Kidney epithelial cell (primary cell): ENCODE data around the gene PRPF6. TPM values are rescaled to one million over a fixed set of nuclear protein-coding genes. Genes with fewer than 3 reads are reported as not detected.

Source experiments
- DNase-seq: peaks from one replicate; pipeline ENCODE4 v3.0.0-alpha.2; 2010; ENCODE audit warnings: low read depth
- H3K27me3 ChIP-seq: 2 replicates; pipeline ENCODE4 v1.6.0; 2011; ENCODE audit warnings: low read length; ENCODE audit not compliant: control insufficient read depth, insufficient read depth
- H3K36me3 ChIP-seq: 2 replicates; pipeline ENCODE4 v1.5.1; 2011; ENCODE audit warnings: low read length; ENCODE audit not compliant: control insufficient read depth, insufficient read depth
- H3K4me3 ChIP-seq: 2 replicates; pipeline ENCODE4 v1.5.1; 2011; ENCODE audit warnings: low read depth, mild to moderate bottlenecking, control low read depth, low read length
- total RNA-seq: library from RNA; depleted of rRNA; stranded (reverse); fragments of >200 nt; gene quantifications from 2 replicates; pipeline ENCODE4 v1.2.3, GENCODE V29; 2015
- TF ChIP-seq, protein P1 (sequence below): IDR thresholded peaks from 2 replicates; pipeline ENCODE4 v1.5.1; 2011; ENCODE audit warnings: mild to moderate bottlenecking, moderate library complexity, low read length, control low read depth, inconsistent platforms; ENCODE audit not compliant: insufficient read depth, poor library complexity, severe bottlenecking

The PRPF6 gene
- total RNA-seq, 1 donor from 2014 or later, result 78.5 TPM

DNA sequence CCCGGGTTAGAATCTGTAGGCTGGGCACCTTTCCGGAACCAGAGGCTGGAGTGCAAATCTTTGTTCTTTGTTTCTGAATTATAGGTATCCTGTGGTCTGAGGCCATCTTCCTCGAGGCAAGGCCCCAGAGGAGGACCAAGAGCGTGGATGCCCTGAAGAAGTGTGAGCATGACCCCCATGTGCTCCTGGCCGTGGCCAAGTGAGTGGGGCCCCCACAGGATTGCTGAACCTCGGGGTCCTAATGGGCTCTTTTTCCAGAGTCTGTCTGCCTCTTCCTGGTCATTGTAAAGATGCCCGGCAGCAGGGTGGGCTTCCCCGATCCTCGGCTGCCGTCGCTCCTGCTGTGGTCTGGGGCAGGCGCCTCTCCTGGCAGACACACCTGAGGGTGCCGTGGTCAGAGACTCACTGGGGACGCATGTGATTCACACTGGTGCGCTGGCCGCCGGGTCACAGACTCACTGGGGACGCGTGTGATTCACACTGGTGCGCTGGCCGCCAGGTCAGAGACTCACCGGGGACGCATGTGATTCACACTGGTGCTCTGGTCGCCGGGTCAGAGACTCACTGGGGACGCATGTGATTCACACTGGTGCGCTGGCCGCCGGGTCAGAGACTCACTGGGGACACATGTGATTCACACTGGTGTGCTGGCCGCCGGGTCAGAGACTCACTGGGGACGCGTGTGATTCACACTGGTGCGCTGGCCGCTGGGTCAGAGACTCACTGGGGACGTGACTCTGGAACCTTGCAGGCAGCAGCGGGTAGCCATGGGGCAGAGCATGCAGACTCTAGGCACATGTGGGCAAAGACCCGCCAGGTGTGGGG is 48.6 kb downstream of the PRPF6 start:
- no peak overlapping the region for H3K4me3 ChIP-seq
- DNase-seq, result no peak
- H3K27me3 ChIP-seq, result no peaks in the 10 kb centered on the region
- peaks cover 4% of the 10 kb centered on the region for H3K36me3 ChIP-seq
- TF ChIP-seq, protein P1, sequence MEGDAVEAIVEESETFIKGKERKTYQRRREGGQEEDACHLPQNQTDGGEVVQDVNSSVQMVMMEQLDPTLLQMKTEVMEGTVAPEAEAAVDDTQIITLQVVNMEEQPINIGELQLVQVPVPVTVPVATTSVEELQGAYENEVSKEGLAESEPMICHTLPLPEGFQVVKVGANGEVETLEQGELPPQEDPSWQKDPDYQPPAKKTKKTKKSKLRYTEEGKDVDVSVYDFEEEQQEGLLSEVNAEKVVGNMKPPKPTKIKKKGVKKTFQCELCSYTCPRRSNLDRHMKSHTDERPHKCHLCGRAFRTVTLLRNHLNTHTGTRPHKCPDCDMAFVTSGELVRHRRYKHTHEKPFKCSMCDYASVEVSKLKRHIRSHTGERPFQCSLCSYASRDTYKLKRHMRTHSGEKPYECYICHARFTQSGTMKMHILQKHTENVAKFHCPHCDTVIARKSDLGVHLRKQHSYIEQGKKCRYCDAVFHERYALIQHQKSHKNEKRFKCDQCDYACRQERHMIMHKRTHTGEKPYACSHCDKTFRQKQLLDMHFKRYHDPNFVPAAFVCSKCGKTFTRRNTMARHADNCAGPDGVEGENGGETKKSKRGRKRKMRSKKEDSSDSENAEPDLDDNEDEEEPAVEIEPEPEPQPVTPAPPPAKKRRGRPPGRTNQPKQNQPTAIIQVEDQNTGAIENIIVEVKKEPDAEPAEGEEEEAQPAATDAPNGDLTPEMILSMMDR, result no peak

DNA sequence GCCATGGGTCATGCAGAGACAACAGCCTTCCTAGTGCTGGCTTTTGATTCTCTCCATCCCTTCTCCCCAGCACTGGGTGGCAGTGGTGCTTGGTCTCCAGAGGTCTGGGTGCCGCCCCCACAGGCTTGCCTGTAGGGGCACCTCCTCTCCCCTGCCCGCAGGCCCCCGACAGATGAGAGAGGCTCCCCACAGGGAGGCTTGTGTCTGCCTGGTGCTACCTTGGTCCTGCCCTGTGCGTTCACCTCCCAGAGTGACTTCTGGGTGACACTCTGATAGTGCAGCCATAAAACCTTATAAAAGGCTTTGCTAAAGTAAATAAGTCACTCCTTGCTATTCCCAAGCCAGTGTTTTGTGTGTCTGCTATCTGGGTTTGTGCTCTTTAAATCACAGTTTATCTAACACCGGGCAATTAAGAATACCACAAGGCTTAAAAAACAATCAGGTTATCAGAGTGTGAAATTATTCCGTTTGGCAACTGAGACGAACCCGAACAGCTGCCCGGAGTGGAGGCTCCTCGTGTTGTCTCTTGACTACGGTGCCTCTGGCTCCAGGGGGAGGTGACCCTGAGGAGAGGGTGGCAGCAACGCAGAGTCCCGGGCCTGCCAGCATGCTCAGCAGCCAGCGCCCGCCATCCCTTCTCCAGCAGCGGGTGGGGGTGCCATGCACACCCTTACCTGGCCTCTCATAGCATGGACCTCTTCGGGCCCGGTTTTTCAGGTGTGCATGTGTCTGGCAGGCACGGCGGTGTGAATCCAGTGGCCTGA is 49.6 kb downstream of the PRPF6 start:
- TF ChIP-seq, protein P1, result no peak

DNA sequence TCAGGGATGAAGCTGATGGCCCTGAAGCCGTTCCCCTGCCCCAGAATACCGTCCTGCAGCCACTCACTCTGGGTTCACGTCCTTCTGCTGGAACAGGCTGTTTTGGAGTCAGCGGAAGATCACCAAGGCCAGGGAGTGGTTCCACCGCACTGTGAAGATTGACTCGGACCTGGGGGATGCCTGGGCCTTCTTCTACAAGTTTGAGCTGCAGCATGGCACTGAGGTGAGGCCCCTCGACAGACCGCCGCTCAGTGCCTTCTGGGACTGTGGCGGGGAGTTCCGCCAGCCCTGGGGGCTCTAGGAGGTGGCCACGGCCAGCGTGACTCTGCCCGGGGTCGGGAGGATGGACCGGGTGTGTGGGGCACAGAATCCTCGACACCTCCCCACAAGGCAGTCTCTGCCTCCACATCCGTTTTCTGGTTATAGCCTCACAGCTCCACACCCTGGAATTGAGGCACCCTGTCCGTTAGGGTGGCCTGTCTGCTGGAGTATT is 50.9 kb downstream of the PRPF6 start:
- Histone ChIP-seq H3K36me3 (peaks cover 2% of the 10 kb centered on the region), H3K4me3 (no peak overlapping the region), H3K27me3 (no peaks in the 10 kb centered on the region)
- no peak for DNase-seq
- TF ChIP-seq, protein P1, result no peak

More for the DNA sequence above, 49.6 kb downstream of the PRPF6 start:
- Histone ChIP-seq H3K4me3 (no peak overlapping the region), H3K36me3 (peaks cover 2% of the 10 kb centered on the region), H3K27me3 (no peaks in the 10 kb centered on the region)
- DNase-seq, result no peak

DNA sequence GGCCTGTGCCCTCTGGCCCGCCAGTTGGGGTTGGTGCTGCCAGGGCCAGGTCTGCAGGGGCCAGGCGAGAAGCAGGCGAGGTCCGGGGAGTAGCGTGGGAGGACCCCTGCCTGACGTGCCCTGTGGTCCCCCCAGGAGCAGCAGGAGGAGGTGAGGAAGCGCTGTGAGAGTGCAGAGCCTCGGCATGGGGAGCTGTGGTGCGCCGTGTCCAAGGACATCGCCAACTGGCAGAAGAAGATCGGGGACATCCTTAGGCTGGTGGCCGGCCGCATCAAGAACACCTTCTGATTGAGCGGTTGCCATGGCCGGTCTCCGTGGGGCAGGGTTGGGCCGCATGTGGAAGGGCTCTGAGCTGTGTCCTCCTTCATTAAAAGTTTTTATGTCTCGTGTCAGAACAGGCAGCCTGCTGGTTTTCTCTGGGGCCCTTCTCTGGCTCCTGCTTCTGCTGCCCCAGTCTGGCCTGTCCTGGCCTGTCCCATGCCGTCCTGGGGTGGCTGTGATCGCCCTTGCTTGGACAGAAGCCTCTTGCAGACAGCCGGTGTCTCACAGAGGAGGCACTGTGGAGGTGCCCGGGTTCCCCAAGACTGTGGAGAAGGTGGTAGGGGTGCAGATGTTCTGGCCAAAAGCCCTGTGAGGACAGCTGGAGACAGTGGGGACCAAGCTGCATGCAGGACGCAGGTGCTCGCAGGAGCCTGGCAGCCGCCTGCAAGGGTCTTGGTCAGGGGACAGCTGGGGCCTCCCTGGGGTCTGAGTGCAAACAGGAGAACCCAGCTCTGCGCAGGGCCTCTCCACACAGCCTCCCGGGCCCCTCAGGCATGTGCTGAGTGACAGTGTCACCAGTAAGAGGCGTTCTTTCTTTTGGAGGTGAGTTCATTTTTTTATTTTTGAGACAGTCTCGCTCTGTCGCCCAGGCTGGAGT is 52.0 kb downstream of the PRPF6 start:
- Histone ChIP-seq H3K4me3 (no peak overlapping the region), H3K27me3 (peaks cover 10% of the 10 kb centered on the region), H3K36me3 (peaks cover 1% of the 10 kb centered on the region)
- TF ChIP-seq, protein P1, result no peak
- DNase-seq, result no peak

DNA sequence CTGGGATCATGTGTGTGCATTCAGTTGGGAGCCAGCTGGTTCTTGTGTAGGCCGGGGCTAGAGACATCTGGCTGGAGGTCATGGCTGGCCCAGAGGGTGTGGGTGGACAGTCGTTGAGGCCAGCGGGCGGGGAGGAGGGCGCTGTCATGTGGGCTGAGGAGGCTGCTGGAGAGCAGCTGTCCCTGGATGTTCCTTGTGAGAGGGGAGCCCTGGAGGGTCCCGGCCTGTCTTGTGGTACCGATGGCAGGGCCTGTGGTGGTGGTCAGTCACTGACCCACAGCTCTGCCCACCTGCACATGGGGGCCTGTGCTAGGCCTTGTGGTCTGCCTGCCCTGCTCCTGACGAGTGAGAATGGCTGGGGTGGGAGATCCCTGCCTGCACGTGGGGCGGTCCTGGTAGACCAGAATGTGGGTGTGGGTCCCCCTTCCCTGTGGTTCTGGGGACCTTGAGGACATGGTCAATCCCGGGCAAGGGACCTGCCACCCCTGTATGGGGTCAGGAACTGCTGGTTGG is 53.1 kb downstream of the PRPF6 start:
- no peak overlapping the region for H3K4me3 ChIP-seq
- TF ChIP-seq, protein P1, result no peak
- peaks cover 13% of the 10 kb centered on the region for H3K27me3 ChIP-seq
- no peak for DNase-seq
- H3K36me3 ChIP-seq, result peaks cover 1% of the 10 kb centered on the region
